Measurements from ENCODE around the gene GPR17. TPM values are rescaled to one million over a fixed set of nuclear protein-coding genes. Genes with fewer than 3 reads are reported as not detected.

Gene GPR17
- total and polyA plus RNA-seq, 4 donors: 0.03 to 0.14 (median 0.07) TPM; not detected in 1

DNA sequence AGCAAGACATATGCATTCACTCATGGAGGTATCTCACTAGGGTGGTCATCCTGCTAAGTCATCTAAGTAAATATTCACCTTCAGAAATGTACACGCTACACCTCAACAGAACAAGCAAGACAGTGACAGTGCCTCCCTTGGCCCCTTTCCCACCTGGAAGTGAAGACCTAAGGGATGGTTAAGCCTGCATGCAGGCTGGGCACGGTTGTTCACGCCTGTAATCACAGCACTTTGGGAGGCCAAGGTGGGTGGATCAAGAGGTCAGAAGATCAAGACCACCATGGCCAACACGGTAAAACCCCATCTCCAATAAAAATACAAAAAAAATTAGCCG is 25.0 kb downstream of the GPR17 start:
- no peak for DNase-seq (ENCODE audit: low spot score)
- H3K9ac ChIP-seq (ENCODE audit: low read depth in 1 of 2, low read length in 2 of 2): no peak overlapping the region
- H3K36me3 ChIP-seq (ENCODE audit: control insufficient read depth in 4 of 4, insufficient read depth in 3 of 4, low read depth in 1 of 4, low read length in 3 of 4): no peaks in the 10 kb centered on the region
- no peaks in the 10 kb centered on the region for H3K27me3 ChIP-seq (ENCODE audit: control insufficient read depth in 4 of 4, insufficient read depth in 4 of 4, low read length in 3 of 4)
- H3K4me3 ChIP-seq (ENCODE audit: low read depth in 1 of 3, low read length in 3 of 3): no peak overlapping the region
- no peak for TF ChIP-seq RXRA (IDR thresholded peaks at IDR 0.05)
- TF ChIP-seq FOXA1 (IDR thresholded peaks at IDR 0.05): no peak
- TF ChIP-seq, protein P1, sequence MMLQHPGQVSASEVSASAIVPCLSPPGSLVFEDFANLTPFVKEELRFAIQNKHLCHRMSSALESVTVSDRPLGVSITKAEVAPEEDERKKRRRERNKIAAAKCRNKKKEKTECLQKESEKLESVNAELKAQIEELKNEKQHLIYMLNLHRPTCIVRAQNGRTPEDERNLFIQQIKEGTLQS (IDR thresholded peaks at IDR 0.05): no peak
- TF ChIP-seq HNF4A (conservative IDR thresholded peaks at IDR 0.05): no peak
- TF ChIP-seq HNF4G (IDR thresholded peaks at IDR 0.05): no peak
- no peak for TF ChIP-seq SP1 (IDR thresholded peaks at IDR 0.05)
- TF ChIP-seq, protein P2, sequence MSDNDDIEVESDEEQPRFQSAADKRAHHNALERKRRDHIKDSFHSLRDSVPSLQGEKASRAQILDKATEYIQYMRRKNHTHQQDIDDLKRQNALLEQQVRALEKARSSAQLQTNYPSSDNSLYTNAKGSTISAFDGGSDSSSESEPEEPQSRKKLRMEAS (IDR thresholded peaks at IDR 0.05): no peak
- TF ChIP-seq JUND (IDR thresholded peaks at IDR 0.05): no peak
- TF ChIP-seq REST (IDR thresholded peaks at IDR 0.05): no peak
- no peak for TF ChIP-seq CTCF (IDR thresholded peaks at IDR 0.05; ENCODE audit: low read depth, low read length, missing input control)
- TF ChIP-seq ZBTB33 (IDR thresholded peaks at IDR 0.05): no peak
- TF ChIP-seq EGR1 (IDR thresholded peaks at IDR 0.05; ENCODE audit: low read depth in 2 of 2): no peak
- no peak for TF ChIP-seq YY1 (IDR thresholded peaks at IDR 0.05)
- TF ChIP-seq NR2F2 (IDR thresholded peaks at IDR 0.05): no peak
- H3K27ac ChIP-seq (ENCODE audit: low read depth in 1 of 2, low read length in 2 of 2): no peak overlapping the region
- WGBS: 75% methylated on average over 5 of the region's 5 CpGs
- peaks cover 2 to 33% (median 18%) of the 10 kb centered on the region in 4 donors for H3K4me1 ChIP-seq (ENCODE audit: control insufficient read depth in 4 of 4, insufficient read depth in 4 of 4, low read length in 3 of 4)
- no peaks in the 10 kb centered on the region for H3K9me3 ChIP-seq (ENCODE audit: control insufficient read depth in 4 of 4, low read length in 3 of 4)

DNA sequence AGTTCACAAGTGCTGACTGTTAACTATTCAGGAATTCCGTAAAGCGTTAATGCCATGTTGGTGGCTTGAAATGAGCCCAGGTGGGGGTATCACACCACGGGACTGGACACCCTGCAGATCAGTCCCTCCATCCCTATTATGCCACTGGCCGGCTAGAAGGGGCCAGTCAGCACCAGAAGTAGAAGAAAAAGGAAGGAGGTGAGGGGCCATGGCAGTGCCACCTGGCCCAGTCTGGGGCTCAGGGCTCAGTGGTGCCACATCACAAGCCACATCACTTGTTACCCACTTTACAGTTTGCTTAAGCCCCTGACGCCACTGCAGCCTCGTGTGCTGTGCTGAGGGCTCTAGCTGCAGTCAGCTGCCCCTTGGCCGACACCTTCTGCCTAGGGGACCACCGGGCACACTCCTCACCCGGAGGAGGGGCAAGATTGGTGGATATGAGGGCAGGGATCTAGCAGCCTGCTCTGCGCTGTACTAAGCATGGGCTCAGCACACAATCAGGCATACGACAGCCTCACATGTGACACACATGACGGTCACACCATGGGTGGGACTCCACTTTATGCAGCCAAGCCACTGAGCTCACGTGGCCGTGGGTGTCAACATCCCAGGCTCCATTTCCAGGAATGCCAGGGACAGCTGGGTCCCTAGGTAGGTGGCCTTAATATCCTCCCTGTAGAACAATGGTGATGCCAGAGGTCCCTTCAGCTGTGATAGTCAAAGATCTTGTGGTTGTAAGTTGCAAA is 25.8 kb downstream of the GPR17 start:
- H3K36me3 ChIP-seq (ENCODE audit: control insufficient read depth in 4 of 4, insufficient read depth in 3 of 4, low read depth in 1 of 4, low read length in 3 of 4): no peaks in the 10 kb centered on the region
- peaks cover 2 to 28% (median 15%) of the 10 kb centered on the region in 4 donors for H3K4me1 ChIP-seq (ENCODE audit: control insufficient read depth in 4 of 4, insufficient read depth in 4 of 4, low read length in 3 of 4)
- no peak overlapping the region for H3K4me3 ChIP-seq (ENCODE audit: low read depth in 1 of 3, low read length in 3 of 3)
- no peak overlapping the region for H3K9ac ChIP-seq (ENCODE audit: low read depth in 1 of 2, low read length in 2 of 2)
- TF ChIP-seq NR2F2 (IDR thresholded peaks at IDR 0.05): no peak
- no peak for TF ChIP-seq JUND (IDR thresholded peaks at IDR 0.05)
- TF ChIP-seq RAD21 (IDR thresholded peaks at IDR 0.05): no peak
- TF ChIP-seq CTCF (IDR thresholded peaks at IDR 0.05; ENCODE audit: low read depth, low read length, missing input control): no peak
- TF ChIP-seq GABPA (IDR thresholded peaks at IDR 0.05 in 1 of 2, conservative IDR thresholded peaks at IDR 0.05 in 1 of 2): no peak
- H3K9me3 ChIP-seq (ENCODE audit: control insufficient read depth in 4 of 4, low read length in 3 of 4): no peaks in the 10 kb centered on the region
- no peak overlapping the region for H3K27ac ChIP-seq (ENCODE audit: low read depth in 1 of 2, low read length in 2 of 2)
- DNase-seq (ENCODE audit: low spot score): no peak
- WGBS: 90% methylated on average over 14 of the region's 14 CpGs
- no peaks in the 10 kb centered on the region for H3K27me3 ChIP-seq (ENCODE audit: control insufficient read depth in 4 of 4, insufficient read depth in 4 of 4, low read length in 3 of 4)

All from liver (tissue), 9 donors.